ENCODE data around the gene KIF1B. TPM values are rescaled to one million over a fixed set of nuclear protein-coding genes. Genes with fewer than 3 reads are reported as not detected.

KIF1B gene
- total and polyA plus RNA-seq, 10 of the 15 experiments (the other 5 are each of a cell fraction or from before 2014, with no cell fraction given): 2.1 to 16.5 (median 8.7) TPM

DNA sequence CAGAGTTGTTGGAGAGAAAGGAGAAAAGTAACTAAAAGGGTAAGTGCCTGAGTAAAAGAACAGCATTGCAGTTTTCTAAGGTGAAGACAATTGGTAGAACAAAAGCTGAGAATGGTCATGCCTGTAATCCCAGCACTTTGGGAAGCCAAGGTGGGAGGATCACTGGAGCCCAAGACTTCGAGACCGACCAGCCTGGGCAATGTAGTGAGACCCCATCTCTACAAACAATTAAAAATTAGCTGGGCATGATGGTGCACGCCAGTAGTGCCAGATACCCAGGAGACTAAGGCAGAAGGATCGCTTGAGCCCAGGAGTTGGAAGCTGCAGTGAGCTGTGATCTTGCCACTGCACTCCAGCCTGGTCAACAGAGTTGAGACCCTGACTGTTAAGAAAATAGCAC lies 173.3 kb downstream of the KIF1B start:
- H3K4me1 ChIP-seq (ENCODE audit: control insufficient read depth, insufficient read depth, low read length): peaks cover 6% of the 10 kb centered on the region
- no peak overlapping the region for H3K4me2 ChIP-seq (ENCODE audit: control insufficient read depth, insufficient read depth)
- SMC1A ChIA-PET (ENCODE audit: uncharacterized antibody, unreplicated experiment): no interaction called here
- no TSS peak for BruUV-seq (replicated peaks)
- DNase-seq (ENCODE audit: low read depth, low spot score) (no peak), ATAC-seq (no peak), FAIRE-seq (no peak)
- H3K79me2 ChIP-seq (ENCODE audit: control insufficient read depth, insufficient read depth, low read length): no peaks in the 10 kb centered on the region
- no peak overlapping the region for H3K4me3 ChIP-seq
- no peak overlapping the region for H3K27ac ChIP-seq (ENCODE audit: control insufficient read depth, insufficient read depth)
- POLR2A ChIA-PET: no interaction called here
- CTCF ChIA-PET: interaction anchor here (0.6 to 1.0 kb wide), 2 partner anchors 13 to 46 kb away, joined by 3 to 4 read pairs; no protein-coding TSS in a partner anchor
- H4K20me1 ChIP-seq (ENCODE audit: control insufficient read depth, insufficient read depth): no peaks in the 10 kb centered on the region
- H3K9me3 ChIP-seq (replicated peaks; ENCODE audit: control insufficient read depth, insufficient read depth, low read length): no peaks in the 10 kb centered on the region
- WGBS (ENCODE audit: insufficient coverage, insufficient replicate concordance, low lambda C conversion rate, missing lambda C conversion rate): 63% methylated on average over 4 of the region's 4 CpGs
- H3K27me3 ChIP-seq (replicated peaks in 1 of 2; ENCODE audit: control insufficient read depth in 2 of 2, insufficient read depth in 2 of 2, low read length in 1 of 2): no peaks in the 10 kb centered on the region
- RAD21 ChIA-PET (ENCODE audit: unreplicated experiment): no interaction called here
- in situ Hi-C loops (cut with MboI) (no loop called here), intact Hi-C loops (cut with micrococcal nuclease; ENCODE audit: unreplicated experiment) (no loop called here)
- no peak overlapping the region for H2AFZ ChIP-seq (ENCODE audit: control insufficient read depth, low read depth, low read length)
- no peaks in the 10 kb centered on the region for H3K36me3 ChIP-seq (ENCODE audit: control insufficient read depth in 2 of 2, insufficient read depth in 2 of 2, low read length in 1 of 2)
- H3K9ac ChIP-seq (ENCODE audit: control insufficient read depth, insufficient read depth, low read length): no peak overlapping the region
- no peak for TF ChIP-seq GABPA (IDR thresholded peaks at IDR 0.05; ENCODE audit: low read depth)
- no peak for TF ChIP-seq RBBP5 (conservative IDR thresholded peaks at IDR 0.05)
- no peak for TF ChIP-seq MEF2B (IDR thresholded peaks at IDR 0.05; ENCODE audit: partially characterized antibody, poor library complexity, severe bottlenecking)
- no peak for TF ChIP-seq CHD1 (IDR thresholded peaks at IDR 0.05; ENCODE audit: low read depth, low read length)
- no peak for TF ChIP-seq ZZZ3 (IDR thresholded peaks at IDR 0.05; ENCODE audit: control insufficient read depth, insufficient read length, low read depth)
- TF ChIP-seq NFYA (IDR thresholded peaks at IDR 0.05; ENCODE audit: borderline replicate concordance, low read depth, low read length): no peak
- no peak for TF ChIP-seq SUZ12 (IDR thresholded peaks at IDR 0.05; ENCODE audit: unreplicated experiment)
- TF ChIP-seq, protein P1, sequence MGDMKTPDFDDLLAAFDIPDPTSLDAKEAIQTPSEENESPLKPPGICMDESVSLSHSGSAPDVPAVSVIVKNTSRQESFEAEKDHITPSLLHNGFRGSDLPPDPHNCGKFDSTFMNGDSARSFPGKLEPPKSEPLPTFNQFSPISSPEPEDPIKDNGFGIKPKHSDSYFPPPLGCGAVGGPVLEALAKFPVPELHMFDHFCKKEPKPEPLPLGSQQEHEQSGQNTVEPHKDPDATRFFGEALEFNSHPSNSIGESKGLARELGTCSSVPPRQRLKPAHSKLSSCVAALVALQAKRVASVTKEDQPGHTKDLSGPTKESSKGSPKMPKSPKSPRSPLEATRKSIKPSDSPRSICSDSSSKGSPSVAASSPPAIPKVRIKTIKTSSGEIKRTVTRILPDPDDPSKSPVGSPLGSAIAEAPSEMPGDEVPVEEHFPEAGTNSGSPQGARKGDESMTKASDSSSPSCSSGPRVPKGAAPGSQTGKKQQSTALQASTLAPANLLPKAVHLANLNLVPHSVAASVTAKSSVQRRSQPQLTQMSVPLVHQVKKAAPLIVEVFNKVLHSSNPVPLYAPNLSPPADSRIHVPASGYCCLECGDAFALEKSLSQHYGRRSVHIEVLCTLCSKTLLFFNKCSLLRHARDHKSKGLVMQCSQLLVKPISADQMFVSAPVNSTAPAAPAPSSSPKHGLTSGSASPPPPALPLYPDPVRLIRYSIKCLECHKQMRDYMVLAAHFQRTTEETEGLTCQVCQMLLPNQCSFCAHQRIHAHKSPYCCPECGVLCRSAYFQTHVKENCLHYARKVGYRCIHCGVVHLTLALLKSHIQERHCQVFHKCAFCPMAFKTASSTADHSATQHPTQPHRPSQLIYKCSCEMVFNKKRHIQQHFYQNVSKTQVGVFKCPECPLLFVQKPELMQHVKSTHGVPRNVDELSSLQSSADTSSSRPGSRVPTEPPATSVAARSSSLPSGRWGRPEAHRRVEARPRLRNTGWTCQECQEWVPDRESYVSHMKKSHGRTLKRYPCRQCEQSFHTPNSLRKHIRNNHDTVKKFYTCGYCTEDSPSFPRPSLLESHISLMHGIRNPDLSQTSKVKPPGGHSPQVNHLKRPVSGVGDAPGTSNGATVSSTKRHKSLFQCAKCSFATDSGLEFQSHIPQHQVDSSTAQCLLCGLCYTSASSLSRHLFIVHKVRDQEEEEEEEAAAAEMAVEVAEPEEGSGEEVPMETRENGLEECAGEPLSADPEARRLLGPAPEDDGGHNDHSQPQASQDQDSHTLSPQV (IDR thresholded peaks at IDR 0.05): no peak
- TF ChIP-seq HDGF (IDR thresholded peaks at IDR 0.05): no peak
- no peak for TF ChIP-seq ESRRA (IDR thresholded peaks at IDR 0.05; ENCODE audit: low read length)
